Measurements from ENCODE around the gene LYRM4. TPM values are rescaled to one million over a fixed set of nuclear protein-coding genes. Genes with fewer than 3 reads are reported as not detected.
A peak's percentile ranks its signal among the peaks of the same experiment; 100 is the strongest.

LYRM4 gene
- total RNA-seq, 1 donor from 2014 or later = 20.4 TPM

GRCh38 chr6:5150551-5151075 is 110.1 kb downstream of the LYRM4 start:
- no peak for DNase-seq
- intact Hi-C loops (cut with DNase I) = no loop called here
- H3K27me3 ChIP-seq = no peaks in the 10 kb centered on the region
- TF ChIP-seq CTCF (IDR thresholded peaks at IDR 0.05) = no peak
- H3K4me1 ChIP-seq = no peaks in the 10 kb centered on the region
- no peak overlapping the region for H3K4me3 ChIP-seq
- no peaks in the 10 kb centered on the region for H3K36me3 ChIP-seq
- H3K27ac ChIP-seq = no peak overlapping the region
- no peaks in the 10 kb centered on the region for H3K9me3 ChIP-seq
- ATAC-seq = no peak

- Histone ChIP-seq H3K27ac (no peak overlapping the region), H3K36me3 (no peaks in the 10 kb centered on the region), H3K4me3 (no peak overlapping the region), H3K27me3 (no peaks in the 10 kb centered on the region), H3K4me1 (no peaks in the 10 kb centered on the region), H3K9me3 (no peaks in the 10 kb centered on the region)
- no peak for TF ChIP-seq CTCF (IDR thresholded peaks at IDR 0.05)
- ATAC-seq (no peak), DNase-seq (no peak)
- intact Hi-C loops (cut with DNase I) = loop anchor here (10.0 kb wide), 1 partner anchor 235 kb away; no protein-coding TSS in a partner anchor
Measured at GRCh38 chr6:5149891-5150290, 110.9 kb downstream of the LYRM4 start.

DNA sequence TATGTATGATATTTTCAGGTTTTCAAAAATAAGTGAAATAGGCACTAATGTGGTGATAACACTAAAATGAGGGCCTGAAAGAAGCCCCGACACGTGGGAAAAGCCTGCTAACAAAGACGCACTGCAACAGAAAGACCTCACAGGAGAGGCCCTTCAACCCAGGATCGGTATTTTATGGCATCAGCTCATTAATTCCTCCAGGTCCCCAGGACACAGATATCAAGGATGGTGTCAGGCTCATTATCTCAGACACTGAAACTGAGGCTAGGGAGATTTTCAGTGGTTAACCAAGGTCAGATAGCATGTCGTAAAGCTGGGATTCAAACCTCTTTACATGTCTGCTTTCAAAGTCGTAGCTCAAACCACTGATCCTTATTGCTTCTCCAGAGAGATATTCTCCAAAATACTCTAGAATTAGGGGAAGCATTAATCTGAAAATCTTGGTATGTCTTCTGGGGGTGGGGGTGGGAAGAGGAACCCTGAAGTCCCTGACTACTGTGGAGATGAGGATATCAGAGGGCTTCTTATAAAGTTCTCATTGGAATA is 111.5 kb downstream of the LYRM4 start:
- Histone ChIP-seq H3K4me1 (no peaks in the 10 kb centered on the region), H3K27me3 (no peaks in the 10 kb centered on the region), H3K27ac (no peak overlapping the region), H3K9me3 (no peaks in the 10 kb centered on the region), H3K36me3 (no peaks in the 10 kb centered on the region), H3K4me3 (no peak overlapping the region)
- DNase-seq = no peak
- ATAC-seq = no peak
- intact Hi-C loops (cut with DNase I) = loop anchor here (10.0 kb wide), 1 partner anchor 236 kb away; no protein-coding TSS in a partner anchor
- TF ChIP-seq CTCF (IDR thresholded peaks at IDR 0.05) = no peak

DNA sequence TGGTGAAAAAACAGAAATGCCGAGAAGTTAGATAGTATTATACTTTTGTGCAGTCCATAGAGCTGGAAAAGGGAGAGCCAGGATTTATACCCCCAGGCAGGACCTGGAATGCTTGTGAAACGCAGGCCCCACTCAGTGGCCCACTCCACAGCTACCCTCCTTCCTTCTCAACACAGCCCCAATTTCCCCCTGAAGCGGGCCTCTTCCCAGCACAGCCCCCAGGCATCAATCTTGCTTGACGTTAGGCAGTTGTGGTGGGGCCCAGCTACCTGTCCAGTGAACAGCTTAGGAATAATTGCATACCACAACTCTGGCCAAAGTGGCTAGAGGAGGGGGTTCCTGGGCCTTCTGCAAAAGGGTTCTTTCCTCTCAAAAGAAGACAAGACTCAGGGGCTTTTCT is 114.4 kb downstream of the LYRM4 start:
- no peak overlapping the region for H3K4me3 ChIP-seq
- H3K36me3 ChIP-seq = no peaks in the 10 kb centered on the region
- no peaks in the 10 kb centered on the region for H3K9me3 ChIP-seq
- ATAC-seq (no peak), DNase-seq (no peak)
- intact Hi-C loops (cut with DNase I) = loop anchor here (10.0 kb wide), 1 partner anchor 238 kb away; no protein-coding TSS in a partner anchor
- no peaks in the 10 kb centered on the region for H3K27me3 ChIP-seq
- H3K4me1 ChIP-seq = no peaks in the 10 kb centered on the region
- H3K27ac ChIP-seq = no peak overlapping the region
- no peak for TF ChIP-seq CTCF (IDR thresholded peaks at IDR 0.05)

GRCh38 chr6:5143634-5144311 is 117.0 kb downstream of the LYRM4 start:
- TF ChIP-seq CTCF (IDR thresholded peaks at IDR 0.05) = peak; percentile 96
- ATAC-seq = peak; percentile 82
- Histone ChIP-seq H3K9me3 (no peaks in the 10 kb centered on the region), H3K27ac (no peak overlapping the region), H3K27me3 (no peaks in the 10 kb centered on the region), H3K4me1 (no peaks in the 10 kb centered on the region), H3K36me3 (no peaks in the 10 kb centered on the region), H3K4me3 (no peak overlapping the region)
- intact Hi-C loops (cut with DNase I) = loop anchor here (10.0 kb wide), 1 partner anchor 241 kb away; no protein-coding TSS in a partner anchor
- DNase-seq = peak; percentile 88

All from upper lobe of right lung (tissue), 1 donor.